Thyroid gland (tissue), 4 donors: ENCODE measurements around the gene MPP2.

ENCODE experiments used
- POLR2A ChIP-seq, 2 donors: fragments of 450-650 bp; IDR thresholded peaks; one replicate each; pipeline ENCODE4 v1.6.1; 2017; ENCODE audit warnings: antibody characterized with exemption in 2 of 2, mild to moderate bottlenecking in 2 of 2, moderate library complexity in 1 of 2
- TF ChIP-seq, protein P1 (sequence below), 6 experiments: fragments of 200-600 bp in 3 of 6; fragments of 450-650 bp in 3 of 6; sonication (generic) in 3 of 6; IDR thresholded peaks; one replicate each; pipeline ENCODE4 v1.5.1; 2016 to 2019; ENCODE audit warnings: antibody characterized with exemption in 6 of 6, mild to moderate bottlenecking in 2 of 6, inconsistent platforms in 1 of 6, moderate library complexity in 1 of 6

DNA sequence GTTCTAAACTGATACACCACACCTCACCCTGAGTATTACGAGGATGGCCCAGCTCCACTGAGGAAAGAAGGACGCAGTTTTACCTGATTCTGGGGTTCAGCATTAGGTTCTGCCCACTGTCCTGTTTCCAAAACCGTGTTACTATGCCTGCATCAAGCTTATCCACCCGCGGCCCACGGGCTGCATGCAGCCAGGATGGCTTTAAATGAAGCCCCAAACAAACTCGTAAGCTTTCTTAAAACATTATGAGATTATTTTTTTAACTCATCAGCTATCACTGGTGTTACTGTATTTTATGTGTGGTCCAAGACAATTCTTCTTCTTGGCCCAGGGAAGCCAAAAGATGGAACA, 64.4 kb downstream of the MPP2 start:
- TF ChIP-seq, protein P1, sequence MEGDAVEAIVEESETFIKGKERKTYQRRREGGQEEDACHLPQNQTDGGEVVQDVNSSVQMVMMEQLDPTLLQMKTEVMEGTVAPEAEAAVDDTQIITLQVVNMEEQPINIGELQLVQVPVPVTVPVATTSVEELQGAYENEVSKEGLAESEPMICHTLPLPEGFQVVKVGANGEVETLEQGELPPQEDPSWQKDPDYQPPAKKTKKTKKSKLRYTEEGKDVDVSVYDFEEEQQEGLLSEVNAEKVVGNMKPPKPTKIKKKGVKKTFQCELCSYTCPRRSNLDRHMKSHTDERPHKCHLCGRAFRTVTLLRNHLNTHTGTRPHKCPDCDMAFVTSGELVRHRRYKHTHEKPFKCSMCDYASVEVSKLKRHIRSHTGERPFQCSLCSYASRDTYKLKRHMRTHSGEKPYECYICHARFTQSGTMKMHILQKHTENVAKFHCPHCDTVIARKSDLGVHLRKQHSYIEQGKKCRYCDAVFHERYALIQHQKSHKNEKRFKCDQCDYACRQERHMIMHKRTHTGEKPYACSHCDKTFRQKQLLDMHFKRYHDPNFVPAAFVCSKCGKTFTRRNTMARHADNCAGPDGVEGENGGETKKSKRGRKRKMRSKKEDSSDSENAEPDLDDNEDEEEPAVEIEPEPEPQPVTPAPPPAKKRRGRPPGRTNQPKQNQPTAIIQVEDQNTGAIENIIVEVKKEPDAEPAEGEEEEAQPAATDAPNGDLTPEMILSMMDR (IDR thresholded peaks at IDR 0.05), result no peak
- TF ChIP-seq POLR2A (IDR thresholded peaks at IDR 0.05), result no peak
